Measurements from ENCODE around the gene ELP4.

GRCh38 chr11:31617246-31617645 lies 107.7 kb downstream of the ELP4 start:
- TF ChIP-seq POLR2AphosphoS5 (IDR thresholded peaks at IDR 0.05; ENCODE audit: borderline replicate concordance, low read depth, low read length) (no peak), EZH2 (IDR thresholded peaks at IDR 0.05) (no peak), FOXP2 (optimal IDR thresholded peaks at IDR 0.05; ENCODE audit: control extremely low read depth, extremely low read length, insufficient read depth) (no peak)
